Caco-2 (cell line): Measurements from ENCODE around the gene THBS4. TPM values are rescaled to one million over a fixed set of nuclear protein-coding genes. Genes with fewer than 3 reads are reported as not detected.

Source experiments
- BruUV-seq: library from RNA; stranded (reverse); fragments of 400-500 nt; replicated peaks from 2 replicates; lab custom pipeline; 2021; lab: Mats Ljungman, UMichigan
- CTCF ChIA-PET: fragments of 300-600 bp; sonication (Branson Sonifier 250); formaldehyde crosslinking; loops from one replicate; lab custom pipeline; 2022; ENCODE audit warnings: antibody characterized with exemption; lab: Charles Lee
- POLR2A ChIA-PET: fragments of 300-600 bp; sonication (Branson Sonifier 250); formaldehyde crosslinking; loops from one replicate; lab custom pipeline; 2022; ENCODE audit warnings: antibody characterized with exemption; lab: Charles Lee
- DNase-seq, 2 experiments: peaks; one replicate each; pipeline versions ENCODE4 v3.0.0 to v3.0.0-alpha.2; 2020 to 2022
- H3K27me3 ChIP-seq: replicated peaks from 2 replicates; pipeline ENCODE4 v1.6.0; 2011; ENCODE audit warnings: low read length; ENCODE audit not compliant: control insufficient read depth, insufficient read depth
- H3K36me3 ChIP-seq: 2 replicates; pipeline ENCODE4 v1.5.1; 2011; ENCODE audit warnings: low read length; ENCODE audit not compliant: control insufficient read depth, insufficient read depth
- H3K4me1 ChIP-seq: fragments of 250-450 bp; sonication (Bioruptor Pico); 2 replicates; pipeline ENCODE4 v1.5.1; 2020; ENCODE audit warnings: mild to moderate bottlenecking
- H3K4me3 ChIP-seq: 2 replicates; pipeline ENCODE4 v1.5.1; 2011; ENCODE audit warnings: low read depth, mild to moderate bottlenecking, control low read depth, low read length
- H3K9me3 ChIP-seq: fragments of 250-450 bp; sonication (Bioruptor Pico); 2 replicates; pipeline ENCODE4 v1.5.1; 2020; ENCODE audit warnings: mild to moderate bottlenecking, moderate library complexity
- H3K27ac Mint-ChIP-seq: one replicate; pipeline ENCODE4 v1.8.0; 2022; ENCODE audit warnings: mixed read lengths; ENCODE audit not compliant: unreplicated experiment
- H3K27me3 Mint-ChIP-seq: one replicate; pipeline ENCODE4 v1.8.0; 2022; ENCODE audit warnings: mixed read lengths; ENCODE audit not compliant: insufficient read depth, unreplicated experiment
- H3K36me3 Mint-ChIP-seq: one replicate; pipeline ENCODE4 v1.8.0; 2022; ENCODE audit warnings: mild to moderate bottlenecking, mixed read lengths; ENCODE audit not compliant: insufficient read depth, unreplicated experiment
- H3K4me1 Mint-ChIP-seq: one replicate; pipeline ENCODE4 v1.8.0; 2022; ENCODE audit warnings: low read depth, mixed read lengths; ENCODE audit not compliant: unreplicated experiment
- H3K4me3 Mint-ChIP-seq: one replicate; pipeline ENCODE4 v1.8.0; 2022; ENCODE audit warnings: mild to moderate bottlenecking, moderate library complexity, mixed read lengths; ENCODE audit not compliant: unreplicated experiment
- H3K9me3 Mint-ChIP-seq: one replicate; pipeline ENCODE4 v1.8.0; 2022; ENCODE audit warnings: mixed read lengths; ENCODE audit not compliant: unreplicated experiment
- intact Hi-C: fragments of 100-400 bp; cut with micrococcal nuclease; formaldehyde crosslinking; loops from one replicate; pipeline ENCODE4 v1.10.0; 2022; ENCODE audit not compliant: unreplicated experiment
- total RNA-seq: library from RNA; stranded (reverse); gene quantifications from 2 replicates; pipeline ENCODE4 v1.2.3, GENCODE V29; 2022
- TF ChIP-seq, protein P1 (sequence below), 2 experiments: fragments of 200-600 bp in 1 of 2; IDR thresholded peaks; 1 replicate in 1 of 2; 2 replicates in 1 of 2; pipeline versions ENCODE4 v1.5.1 to v1.8.0; 2011 to 2022; ENCODE audit warnings: antibody characterized with exemption in 1 of 2, control low read depth in 1 of 2, inconsistent platforms in 1 of 2, low read depth in 1 of 2, low read length in 1 of 2, mild to moderate bottlenecking in 1 of 2, moderate library complexity in 1 of 2; ENCODE audit not compliant: insufficient read depth in 1 of 2, severe bottlenecking in 1 of 2, unreplicated experiment in 1 of 2

The THBS4 gene
- total RNA-seq, 1 experiment from 2014 or later = not detected

DNA sequence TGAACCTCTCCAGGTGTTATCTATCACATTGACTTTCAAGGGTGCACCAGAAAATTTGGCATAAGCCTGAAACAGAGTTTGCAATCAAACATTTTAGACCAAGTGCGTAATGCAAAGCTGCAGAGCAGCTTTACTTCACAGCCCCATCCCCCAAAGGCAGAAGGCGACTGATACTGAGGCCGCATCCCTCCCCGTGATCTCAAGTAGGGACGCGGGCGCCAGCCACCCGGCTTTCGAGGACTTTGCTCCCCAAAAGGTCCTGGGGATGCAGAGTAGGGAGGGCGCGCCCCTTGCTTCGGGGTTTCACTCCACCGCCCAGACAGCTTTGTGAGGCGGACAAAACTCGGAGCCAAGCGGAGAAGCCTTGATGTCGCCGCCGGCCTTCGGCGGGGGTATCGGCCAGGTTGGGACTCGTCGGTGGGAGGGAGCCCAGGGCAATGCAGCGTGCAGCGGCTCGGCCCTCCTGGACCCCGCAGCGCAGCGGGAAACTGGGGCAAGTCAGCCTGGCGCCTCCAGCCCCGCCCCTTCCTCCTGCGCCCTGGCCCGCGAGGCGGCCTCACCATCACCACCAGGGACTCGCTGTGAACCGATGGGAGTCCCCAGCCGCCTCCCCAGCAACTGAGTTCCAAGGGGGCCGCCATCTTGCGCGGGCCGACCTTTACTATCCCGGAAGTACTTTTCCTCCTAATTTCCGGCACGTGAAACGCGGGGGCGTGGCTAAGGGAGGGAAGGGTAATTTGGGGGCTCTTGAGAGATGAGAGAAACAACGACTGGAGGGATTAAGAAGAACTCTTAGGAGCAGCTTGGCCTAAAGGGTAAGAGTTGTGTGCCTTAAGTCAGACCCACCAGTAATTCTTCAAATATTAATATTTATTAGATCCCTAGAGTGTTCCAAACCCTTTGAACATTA, 44.3 kb upstream of the THBS4 start, which contains the start of gene MTX3:
TSS of gene MTX3 (minus strand) at position 665 of the 910 bp plus-strand sequence. CDS start at position 641, 24 bp downstream.
- peak within 1 kb of the TSS; percentile 60 for H3K4me3 Mint-ChIP-seq
- peaks cover 8% of the 10 kb centered on the region for H3K27me3 Mint-ChIP-seq
- CTCF ChIA-PET = interaction anchor here (0.6 kb wide), 1 partner anchor 316 kb away, joined by 6 read pairs; no protein-coding TSS in a partner anchor

DNA sequence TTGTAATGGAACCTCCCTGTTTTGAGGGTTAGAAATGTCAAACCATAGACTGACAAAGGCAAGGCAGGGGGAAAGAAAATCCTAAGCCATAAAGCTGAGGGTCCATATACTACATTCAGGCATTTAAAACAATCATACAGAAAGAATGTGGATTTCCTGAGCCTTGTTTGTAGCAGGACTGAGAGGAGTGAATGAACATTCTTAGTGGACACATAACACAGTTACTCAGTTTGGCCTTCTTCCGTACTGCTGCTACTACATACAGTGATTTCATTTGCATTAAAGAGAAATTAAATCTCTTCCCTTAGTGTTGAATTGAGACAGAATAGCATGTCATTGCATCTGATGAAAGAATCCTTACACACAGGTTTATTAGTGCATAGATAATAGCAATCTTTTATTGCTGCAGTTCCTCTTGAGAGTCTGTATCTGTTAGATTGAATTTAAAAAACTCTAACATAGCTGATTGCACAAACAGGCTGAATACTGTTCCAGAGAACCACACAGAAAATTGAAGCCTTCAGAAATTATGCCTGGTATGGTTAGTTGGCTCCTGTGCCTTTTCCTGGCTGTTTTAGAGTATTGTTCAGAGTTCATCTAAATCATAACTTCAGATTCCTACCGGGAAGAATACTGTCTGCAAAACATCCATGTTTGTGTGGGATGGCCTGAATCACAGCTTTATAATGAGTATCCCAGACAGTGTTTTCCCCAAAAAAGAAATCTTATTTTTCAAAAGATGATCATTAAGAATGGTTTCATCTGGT, 42.1 kb upstream of the THBS4 start:
- no peaks in the 10 kb centered on the region for H3K9me3 Mint-ChIP-seq
- peaks cover 12% of the 10 kb centered on the region for H3K27me3 Mint-ChIP-seq
- no peaks in the 10 kb centered on the region for H3K4me1 Mint-ChIP-seq
- no peaks in the 10 kb centered on the region for H3K36me3 Mint-ChIP-seq
- no TSS peak for BruUV-seq
- Histone ChIP-seq H3K4me3 (no peak overlapping the region), H3K27me3 (no peaks in the 10 kb centered on the region), H3K9me3 (no peaks in the 10 kb centered on the region; the same call in 1 of the 2 replicates), H3K36me3 (no peaks in the 10 kb centered on the region), H3K4me1 (no peaks in the 10 kb centered on the region)
- DNase-seq = no peak
- H3K4me3 Mint-ChIP-seq = no peak overlapping the region
- H3K27ac Mint-ChIP-seq = no peak overlapping the region
- TF ChIP-seq, protein P1, sequence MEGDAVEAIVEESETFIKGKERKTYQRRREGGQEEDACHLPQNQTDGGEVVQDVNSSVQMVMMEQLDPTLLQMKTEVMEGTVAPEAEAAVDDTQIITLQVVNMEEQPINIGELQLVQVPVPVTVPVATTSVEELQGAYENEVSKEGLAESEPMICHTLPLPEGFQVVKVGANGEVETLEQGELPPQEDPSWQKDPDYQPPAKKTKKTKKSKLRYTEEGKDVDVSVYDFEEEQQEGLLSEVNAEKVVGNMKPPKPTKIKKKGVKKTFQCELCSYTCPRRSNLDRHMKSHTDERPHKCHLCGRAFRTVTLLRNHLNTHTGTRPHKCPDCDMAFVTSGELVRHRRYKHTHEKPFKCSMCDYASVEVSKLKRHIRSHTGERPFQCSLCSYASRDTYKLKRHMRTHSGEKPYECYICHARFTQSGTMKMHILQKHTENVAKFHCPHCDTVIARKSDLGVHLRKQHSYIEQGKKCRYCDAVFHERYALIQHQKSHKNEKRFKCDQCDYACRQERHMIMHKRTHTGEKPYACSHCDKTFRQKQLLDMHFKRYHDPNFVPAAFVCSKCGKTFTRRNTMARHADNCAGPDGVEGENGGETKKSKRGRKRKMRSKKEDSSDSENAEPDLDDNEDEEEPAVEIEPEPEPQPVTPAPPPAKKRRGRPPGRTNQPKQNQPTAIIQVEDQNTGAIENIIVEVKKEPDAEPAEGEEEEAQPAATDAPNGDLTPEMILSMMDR (IDR thresholded peaks at IDR 0.05; ENCODE audit: insufficient read depth in 1 of 2, low read depth in 1 of 2, low read length in 1 of 2, severe bottlenecking in 1 of 2, unreplicated experiment in 1 of 2) = no peak
- ChIA-PET CTCF (no interaction called here), POLR2A (no interaction called here)
- intact Hi-C loops = loop anchor here (10.0 kb wide), 1 partner anchor 118 kb away; no protein-coding TSS in a partner anchor

More for the DNA sequence above, 44.3 kb upstream of the THBS4 start, which contains the start of gene MTX3:
- peak; percentile 70 to 77 for DNase-seq
- Histone ChIP-seq H3K27me3 (no peaks in the 10 kb centered on the region), H3K4me3 (peak within 1 kb of the TSS; percentile 61), H3K9me3 (no peaks in the 10 kb centered on the region), H3K4me1 (0 out of 2 replicates have a peak, but pooled peaks cover 3% of the 10 kb centered on the region), H3K36me3 (no peaks in the 10 kb centered on the region)
- BruUV-seq = no TSS peak
- Mint-ChIP-seq H3K36me3 (peaks cover 8% of the 10 kb centered on the region), H3K9me3 (no peaks in the 10 kb centered on the region), H3K27ac (no peak within 1 kb of the TSS), H3K4me1 (no peaks in the 10 kb centered on the region)
- TF ChIP-seq, protein P1 (IDR thresholded peaks at IDR 0.05; ENCODE audit: insufficient read depth in 1 of 2, low read depth in 1 of 2, low read length in 1 of 2, severe bottlenecking in 1 of 2, unreplicated experiment in 1 of 2) = no peak
- POLR2A ChIA-PET = no interaction called here
- intact Hi-C loops = loop anchor here (10.0 kb wide), 1 partner anchor 116 kb away; no protein-coding TSS in a partner anchor

DNA sequence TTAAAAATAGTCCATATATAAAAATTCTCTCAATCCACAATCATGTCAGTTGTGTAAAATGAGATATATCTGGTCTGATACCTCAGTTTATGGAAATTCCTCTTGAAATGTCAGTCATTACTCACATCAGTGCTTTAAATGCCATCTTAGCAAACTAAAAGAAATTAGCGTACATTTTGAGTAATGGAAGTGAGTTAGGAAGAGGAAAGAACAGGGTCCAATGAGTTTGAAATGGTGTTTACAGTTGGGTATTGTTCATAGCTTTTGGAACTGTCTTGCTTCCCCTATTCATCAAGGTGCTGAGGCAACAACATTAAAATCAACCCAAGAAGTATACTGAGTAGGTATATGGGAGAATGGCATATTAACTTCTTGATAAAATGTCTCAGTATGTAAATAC, 35.4 kb upstream of the THBS4 start:
- intact Hi-C loops = loop anchor here (2.0 to 10.0 kb wide), 2 partner anchors 75 to 125 kb away; no protein-coding TSS in a partner anchor
- Mint-ChIP-seq H3K27ac (no peak overlapping the region), H3K4me3 (no peak overlapping the region), H3K4me1 (no peaks in the 10 kb centered on the region), H3K27me3 (peaks cover 16% of the 10 kb centered on the region), H3K9me3 (no peaks in the 10 kb centered on the region), H3K36me3 (no peaks in the 10 kb centered on the region)
- Histone ChIP-seq H3K4me1 (no peaks in the 10 kb centered on the region), H3K27me3 (no peaks in the 10 kb centered on the region), H3K36me3 (no peaks in the 10 kb centered on the region), H3K9me3 (no peaks in the 10 kb centered on the region; the same call in 1 of the 2 replicates), H3K4me3 (no peak overlapping the region)
- no peak for DNase-seq
- POLR2A ChIA-PET = no interaction called here
- TF ChIP-seq, protein P1 (IDR thresholded peaks at IDR 0.05; ENCODE audit: insufficient read depth in 1 of 2, low read depth in 1 of 2, low read length in 1 of 2, severe bottlenecking in 1 of 2, unreplicated experiment in 1 of 2) = no peak
- no TSS peak for BruUV-seq
- CTCF ChIA-PET = no interaction called here
